Renal cortical epithelial cell (primary cell): ENCODE results near the gene AMPD3. TPM values are rescaled to one million over a fixed set of nuclear protein-coding genes. Genes with fewer than 3 reads are reported as not detected.

Experiments used
- DNase-seq: peaks from one replicate; pipeline ENCODE4 v3.0.0-alpha.2; 2011; ENCODE audit warnings: low read depth
- total RNA-seq: library from RNA; depleted of rRNA; stranded (reverse); fragments of >200 nt; gene quantifications from 2 replicates; pipeline ENCODE4 v1.2.3, GENCODE V29; 2014

Gene AMPD3
- total RNA-seq, 1 donor from 2014 or later, result 6.7 TPM

- peak; percentile 11 for DNase-seq
These were observed 34.0 kb downstream of the AMPD3 start for GRCh38 chr11:10488934-10489691.

DNA sequence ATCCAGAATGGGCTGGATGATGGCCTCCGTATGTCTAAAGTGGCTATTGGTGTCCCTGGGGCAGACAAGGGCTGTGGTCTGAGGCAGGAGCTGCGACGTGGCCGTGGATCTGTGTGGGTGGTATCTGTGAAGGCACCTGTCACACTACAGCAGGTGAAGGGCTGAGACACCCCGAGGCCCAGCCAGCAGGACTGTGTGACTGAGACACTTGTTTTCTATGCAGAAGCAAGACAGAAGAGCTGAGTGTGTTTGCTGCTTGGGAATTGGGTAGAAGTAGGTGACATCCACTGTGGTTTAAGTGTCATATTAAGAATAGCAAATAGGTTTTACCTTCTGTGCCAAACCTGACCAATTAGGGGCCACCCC is 35.0 kb downstream of the AMPD3 start:
- DNase-seq, result no peak

DNA sequence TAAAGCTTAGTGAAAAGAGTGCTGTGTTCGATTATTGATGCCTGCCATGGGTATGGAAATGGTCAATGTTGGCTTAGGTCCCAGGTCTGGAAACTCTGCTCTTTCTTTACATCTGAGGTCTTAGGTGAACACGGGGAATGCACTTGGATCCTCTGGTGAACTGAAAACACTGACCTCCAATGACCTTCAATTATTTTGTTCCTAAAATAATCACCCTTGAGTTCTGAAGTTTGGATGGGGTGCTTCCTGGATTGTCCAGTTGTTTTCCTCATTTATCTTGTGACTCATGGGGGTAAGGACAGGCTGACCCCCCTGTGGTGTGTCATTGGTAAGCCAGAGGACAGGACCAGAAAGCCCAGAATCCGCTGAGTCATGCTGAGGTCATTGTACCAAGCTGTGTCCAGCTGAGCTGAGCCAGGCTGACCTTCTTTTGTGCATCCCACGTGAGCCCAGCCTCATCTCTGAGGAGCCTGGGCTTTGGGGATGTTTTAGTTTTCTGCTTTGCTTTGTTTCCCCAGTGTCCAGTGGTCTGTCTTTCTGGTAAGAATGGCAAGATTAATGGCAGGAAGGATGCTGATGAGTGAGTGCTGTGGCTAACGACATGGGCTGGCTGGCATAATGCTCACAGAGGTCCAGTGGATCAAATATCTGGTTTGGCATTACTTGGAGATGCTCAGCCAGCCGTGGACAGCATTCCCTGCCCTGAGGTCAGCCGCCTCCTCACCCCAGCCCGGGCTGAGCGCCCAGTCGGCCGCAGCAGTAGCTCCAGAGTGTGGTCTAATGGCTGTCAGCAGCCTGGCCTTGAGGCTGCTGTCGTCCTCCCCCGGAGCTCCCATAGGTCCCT is 35.6 kb downstream of the AMPD3 start:
- peak; percentile 97 for DNase-seq

DNA sequence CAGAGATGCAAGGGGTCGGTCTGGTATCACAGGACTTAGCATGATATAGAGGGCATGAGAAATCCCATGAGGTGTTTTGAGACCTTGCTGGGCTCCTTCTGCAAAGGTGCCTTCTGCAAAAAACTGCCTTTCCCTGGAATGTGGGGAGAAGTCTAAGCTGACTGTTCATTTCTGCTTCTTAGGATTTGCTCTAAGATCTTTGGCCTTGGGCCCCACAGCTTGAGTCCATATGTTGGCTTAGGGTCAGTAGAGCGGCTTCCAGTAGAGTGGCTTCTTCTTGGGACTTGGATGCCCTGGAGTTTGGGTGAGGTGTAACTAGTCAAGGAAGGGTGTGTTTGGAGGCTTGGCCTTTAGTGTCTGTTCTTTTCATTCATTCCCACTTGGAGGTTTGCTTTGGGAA is 37.0 kb downstream of the AMPD3 start:
- no peak for DNase-seq

GRCh38 chr11:10493041-10493663 is 38.1 kb downstream of the AMPD3 start:
- no peak for DNase-seq

DNA sequence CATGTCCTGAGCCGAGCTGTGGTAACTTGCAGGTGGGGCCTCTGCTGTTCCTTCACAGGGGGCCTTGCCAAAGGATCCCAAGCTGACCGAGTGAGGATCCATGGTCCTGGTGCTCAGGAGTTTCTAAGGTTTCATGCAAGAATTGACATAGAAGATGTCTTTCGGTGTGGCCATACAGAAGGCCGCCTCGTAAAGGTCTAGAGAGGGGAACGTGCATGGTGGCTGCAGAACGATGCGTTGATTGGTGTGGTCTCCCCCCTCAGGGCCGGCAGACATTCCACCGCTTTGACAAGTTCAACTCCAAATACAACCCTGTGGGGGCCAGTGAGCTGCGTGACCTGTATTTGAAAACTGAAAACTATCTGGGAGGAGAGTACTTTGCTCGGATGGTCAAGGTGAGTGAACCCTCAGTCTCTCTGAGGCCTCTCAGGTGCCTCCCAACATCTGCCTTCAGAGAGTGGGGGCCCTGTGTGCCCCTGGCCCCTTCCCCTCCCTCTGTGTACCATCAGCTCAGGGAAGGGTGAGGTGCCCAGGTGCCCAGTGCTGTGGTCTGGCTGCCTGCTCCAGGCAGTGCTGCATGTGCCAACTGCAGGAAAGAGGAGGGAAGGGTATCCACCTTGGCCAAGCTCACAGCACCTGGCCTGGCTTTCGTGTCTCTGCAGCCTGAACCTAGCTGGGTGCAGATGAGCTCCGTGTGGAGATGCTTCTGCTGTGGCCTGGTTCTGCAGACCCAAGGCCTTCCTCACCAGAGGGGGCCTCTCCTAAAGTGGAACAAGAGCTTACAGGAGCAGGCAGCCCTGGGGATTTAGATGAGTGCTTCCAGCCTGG is 39.8 kb downstream of the AMPD3 start:
- DNase-seq, result no peak

- DNase-seq, result no peak
These were observed 40.4 kb downstream of the AMPD3 start for GRCh38 chr11:10495464-10495786.

DNA sequence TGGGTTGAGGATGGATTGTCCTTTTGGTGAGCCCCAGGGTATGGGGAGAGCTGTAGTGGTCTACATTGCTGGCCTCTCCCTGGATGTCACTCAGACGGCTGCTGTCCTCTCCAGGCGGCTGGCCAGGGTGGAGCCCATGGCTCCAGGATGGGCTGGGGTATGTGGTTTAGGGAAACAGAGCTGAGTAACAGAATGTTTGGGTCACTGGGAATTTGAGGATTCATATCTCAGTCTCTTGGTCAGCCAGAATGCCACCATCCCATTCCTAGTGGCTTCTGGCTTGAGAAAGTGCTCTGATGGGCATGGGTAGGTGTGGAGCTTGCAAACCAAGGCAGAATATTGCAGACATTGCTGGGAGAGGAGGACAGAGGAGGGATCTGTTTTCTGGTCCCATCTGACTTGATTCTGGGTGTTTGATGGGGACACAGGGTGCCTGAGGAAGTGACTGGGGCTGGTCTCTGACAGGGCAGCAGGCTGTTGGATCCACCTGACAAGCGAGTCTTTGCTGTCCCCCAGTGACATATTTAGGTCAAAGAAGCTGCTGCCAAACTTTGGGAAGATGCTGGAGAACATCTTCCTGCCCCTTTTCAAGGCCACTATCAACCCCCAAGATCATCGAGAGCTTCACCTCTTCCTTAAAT is 41.4 kb downstream of the AMPD3 start:
- no peak for DNase-seq

GRCh38 chr11:10497371-10498021 is 42.4 kb downstream of the AMPD3 start:
- DNase-seq, result no peak

DNA sequence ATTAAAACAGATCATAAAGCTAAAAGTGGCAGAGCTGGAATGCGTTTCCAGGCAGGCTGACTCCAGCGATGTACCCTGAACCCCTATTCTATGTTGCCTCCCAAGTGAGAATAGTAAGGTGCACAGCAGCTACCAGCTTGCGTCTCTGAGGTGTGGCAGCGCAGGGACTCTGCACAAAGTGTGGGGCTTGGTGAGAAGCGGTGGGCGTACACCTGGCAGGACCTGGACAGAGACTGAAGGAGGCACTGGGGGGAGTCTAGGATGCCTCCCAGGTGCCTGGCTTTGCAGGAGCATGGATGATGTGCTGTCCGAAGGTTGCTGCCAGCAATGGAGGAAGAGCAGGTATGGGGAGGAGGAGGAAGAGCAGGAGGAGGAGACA is 42.9 kb downstream of the AMPD3 start:
- DNase-seq, result no peak

GRCh38 chr11:10498426-10499250 is 43.6 kb downstream of the AMPD3 start:
- DNase-seq, result no peak

- DNase-seq, result no peak
These were observed 44.4 kb downstream of the AMPD3 start for GRCh38 chr11:10499452-10499851.

DNA sequence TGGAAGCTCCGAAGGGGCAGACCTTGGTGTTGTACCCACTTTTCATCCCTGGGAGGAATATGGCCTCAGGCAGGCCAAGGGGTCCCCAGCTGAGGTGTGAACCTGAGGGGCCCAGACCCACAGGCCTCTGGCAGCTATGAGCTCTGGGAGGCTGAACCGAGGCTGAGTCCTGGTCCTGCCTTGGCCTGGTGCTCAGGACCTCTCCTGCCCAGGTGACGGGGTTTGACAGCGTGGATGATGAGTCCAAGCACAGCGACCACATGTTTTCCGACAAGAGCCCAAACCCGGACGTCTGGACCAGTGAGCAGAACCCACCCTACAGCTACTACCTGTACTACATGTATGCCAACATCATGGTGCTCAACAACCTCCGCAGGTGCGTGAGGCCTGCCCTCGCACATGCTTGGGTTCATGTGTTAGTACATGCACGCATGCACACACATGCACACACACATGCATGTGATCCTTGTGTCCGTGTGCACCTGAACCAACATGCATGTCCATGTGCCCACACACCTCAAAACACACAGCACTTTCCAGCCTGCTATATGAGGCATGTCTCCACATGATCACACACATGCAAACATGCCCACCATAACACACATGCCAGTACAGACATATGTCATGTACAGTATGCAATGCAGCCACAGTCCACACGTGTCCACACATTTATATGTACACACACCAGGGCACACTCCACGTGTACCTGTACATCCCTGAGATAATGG is 45.0 kb downstream of the AMPD3 start:
- no peak for DNase-seq

- DNase-seq, result no peak
These were observed 46.0 kb downstream of the AMPD3 start for GRCh38 chr11:10500757-10501684.

- no peak for DNase-seq
These were observed 47.1 kb downstream of the AMPD3 start for GRCh38 chr11:10502065-10502680.

DNA sequence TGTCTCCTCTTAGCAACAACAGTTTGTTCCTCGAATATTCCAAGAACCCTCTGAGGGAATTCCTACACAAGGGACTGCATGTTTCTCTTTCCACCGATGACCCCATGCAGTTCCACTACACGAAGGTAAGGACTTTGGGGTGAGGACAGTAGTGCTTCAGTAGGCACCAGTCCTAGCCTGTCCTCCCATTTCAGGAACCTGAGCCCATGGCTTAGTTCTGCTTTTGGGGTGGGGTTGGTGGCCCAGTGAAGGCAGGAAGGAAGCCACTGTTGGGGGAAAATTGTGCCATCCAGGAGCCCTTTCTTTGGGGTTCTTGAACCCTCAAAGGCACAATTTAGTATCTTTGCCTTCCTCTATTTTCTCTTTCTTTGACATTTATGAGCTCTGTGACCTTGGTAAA is 47.7 kb downstream of the AMPD3 start:
- DNase-seq, result no peak

DNA sequence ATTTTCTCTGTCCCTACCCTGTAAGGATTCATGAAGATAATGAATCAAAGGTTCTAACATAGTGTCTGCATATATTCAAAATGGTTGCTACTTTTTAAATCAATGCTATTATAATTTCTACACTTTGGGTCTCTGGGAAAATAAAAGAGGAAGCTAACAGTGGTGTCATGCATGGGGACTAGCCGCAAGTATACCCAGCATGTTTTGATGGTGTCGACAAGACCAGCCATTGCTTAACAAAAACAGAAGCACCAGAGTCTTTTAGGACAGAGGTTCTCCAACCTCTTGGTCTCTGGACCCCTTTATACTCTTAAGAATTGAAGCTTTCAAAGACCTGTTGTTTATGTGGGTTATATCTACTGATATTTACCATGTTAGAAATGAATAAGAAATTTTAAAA is 48.2 kb downstream of the AMPD3 start:
- DNase-seq, result no peak
